CD4-positive, alpha-beta memory T cell (primary cell): Measurements from ENCODE around the gene DCK. TPM values are rescaled to one million over a fixed set of nuclear protein-coding genes. Genes with fewer than 3 reads are reported as not detected.

Source experiments
- CTCF ChIA-PET: fragments of 350-600 bp; sonication (Branson Sonifier 250); formaldehyde crosslinking; loops from one replicate; lab custom pipeline; 2021; ENCODE audit warnings: inconsistent platforms; ENCODE audit not compliant: partially characterized antibody; lab: Charles Lee
- POLR2A ChIA-PET: fragments of 350-600 bp; sonication (Branson Sonifier 250); formaldehyde crosslinking; loops from one replicate; lab custom pipeline; 2021; ENCODE audit not compliant: partially characterized antibody; lab: Charles Lee
- DNase-seq, 5 donors: peaks; one replicate each; pipeline versions ENCODE4 v3.0.0 to v3.0.0-alpha.2; 2020 to 2022; ENCODE audit warnings: mixed read lengths in 1 of 5
- H3K27ac ChIP-seq: one replicate; pipeline ENCODE4 v1.7.0; 2013; ENCODE audit warnings: low read depth, low read length
- H3K27me3 ChIP-seq: 2 replicates; pipeline ENCODE4 v1.7.0; 2013; ENCODE audit warnings: mild to moderate bottlenecking, low read length, moderate library complexity; ENCODE audit not compliant: insufficient read depth
- H3K36me3 ChIP-seq: 2 replicates; pipeline ENCODE4 v1.7.0; 2013; ENCODE audit warnings: mild to moderate bottlenecking, low read length, moderate library complexity; ENCODE audit not compliant: insufficient read depth
- H3K4me1 ChIP-seq: 2 replicates; pipeline ENCODE4 v1.7.0; 2013; ENCODE audit warnings: mild to moderate bottlenecking, low read length, moderate library complexity; ENCODE audit not compliant: insufficient read depth
- H3K4me3 ChIP-seq, 2 donors: one replicate each; pipeline ENCODE4 v1.7.0; 2013; ENCODE audit warnings: low read length in 2 of 2, mild to moderate bottlenecking in 1 of 2
- H3K9me3 ChIP-seq, 2 donors: one replicate each; pipeline ENCODE4 v1.7.0; 2013; ENCODE audit warnings: low read length in 2 of 2, control low read depth in 1 of 2; ENCODE audit not compliant: control insufficient read depth in 1 of 2
- H3K27ac Mint-ChIP-seq, 7 donors: one replicate each; pipeline ENCODE4 v1.8.0; 2020 to 2021; ENCODE audit warnings: mixed read lengths in 7 of 7, mild to moderate bottlenecking in 6 of 7, inconsistent platforms in 3 of 7, moderate library complexity in 3 of 7
- H3K27me3 Mint-ChIP-seq, 2 donors: one replicate each; pipeline ENCODE4 v1.8.0; 2020 to 2021; ENCODE audit warnings: mixed read lengths in 2 of 2
- H3K36me3 Mint-ChIP-seq, 2 donors: one replicate each; pipeline ENCODE4 v1.8.0; 2020 to 2021; ENCODE audit warnings: mixed read lengths in 2 of 2, inconsistent platforms in 1 of 2, mild to moderate bottlenecking in 1 of 2
- H3K4me1 Mint-ChIP-seq, 4 donors: one replicate each; pipeline ENCODE4 v1.8.0; 2020 to 2021; ENCODE audit warnings: mixed read lengths in 4 of 4, mild to moderate bottlenecking in 1 of 4
- H3K4me3 Mint-ChIP-seq, 8 donors: one replicate each; pipeline ENCODE4 v1.8.0; 2020 to 2021; ENCODE audit warnings: mixed read lengths in 8 of 8, mild to moderate bottlenecking in 7 of 8, moderate library complexity in 6 of 8, inconsistent platforms in 3 of 8
- H3K9me3 Mint-ChIP-seq, 8 donors: one replicate each; pipeline ENCODE4 v1.8.0; 2020 to 2021; ENCODE audit warnings: mixed read lengths in 8 of 8, mild to moderate bottlenecking in 5 of 8, inconsistent platforms in 3 of 8, moderate library complexity in 1 of 8
- intact Hi-C: fragments of 100-400 bp; cut with micrococcal nuclease; formaldehyde crosslinking; loops from one replicate; pipeline ENCODE4 v1.15.1; 2023
- polyA plus RNA-seq, 2 donors: library from polyadenylated mRNA; unstranded; fragments of 300-500 nt; fragmentation: Illumina TruSeq; gene quantifications; one replicate each; pipeline ENCODE4 v1.2.3, GENCODE V29; 2021
- total RNA-seq, 2 experiments: library from RNA; stranded (reverse); gene quantifications; one replicate each; pipeline ENCODE4 v1.2.3, GENCODE V29; 2021

The DCK gene
- total and polyA plus RNA-seq, 4 experiments from 2014 or later: 54.7 to 134 (median 73.1) TPM

- no peaks in the 10 kb centered on the region for H3K27me3 ChIP-seq
- Mint-ChIP-seq H3K4me1 (peaks cover 0 to 9% (median 7%) of the 10 kb centered on the region in 4 donors), H3K36me3 (peaks cover 10 to 11% of the 10 kb centered on the region in 2 donors), H3K4me3 (no peak overlapping the region), H3K27me3 (no peaks in the 10 kb centered on the region), H3K9me3 (no peaks in the 10 kb centered on the region), H3K27ac (peak overlapping the region in 1 of 7 donors; percentile 41)
- ChIA-PET CTCF (interaction anchor here (0.5 to 1.5 kb wide), 3 partner anchors 9 to 221 kb away, joined by 4 read pairs; no protein-coding TSS in a partner anchor), POLR2A (no interaction called here)
- no peak overlapping the region for H3K4me3 ChIP-seq
- DNase-seq: no peak
- H3K9me3 ChIP-seq: no peaks in the 10 kb centered on the region
- no peaks in the 10 kb centered on the region for H3K36me3 ChIP-seq
- H3K27ac ChIP-seq: no peak overlapping the region
- intact Hi-C loops: no loop called here
- no peaks in the 10 kb centered on the region for H3K4me1 ChIP-seq
These were observed 36.8 kb upstream of the DCK start for GRCh38 chr4:70956549-70957210.

GRCh38 chr4:70958681-70959080, 34.8 kb upstream of the DCK start:
- Mint-ChIP-seq H3K27ac (no peak overlapping the region), H3K36me3 (peaks cover 10 to 11% of the 10 kb centered on the region in 2 donors), H3K9me3 (no peaks in the 10 kb centered on the region), H3K4me1 (peaks cover 0 to 6% (median 5%) of the 10 kb centered on the region in 4 donors), H3K27me3 (no peaks in the 10 kb centered on the region), H3K4me3 (no peak overlapping the region)
- H3K4me3 ChIP-seq: no peak overlapping the region
- CTCF ChIA-PET: interaction anchor here (1.5 kb wide), 1 partner anchor 307 kb away, joined by 3 read pairs; no protein-coding TSS in a partner anchor
- intact Hi-C loops: no loop called here
- H3K27me3 ChIP-seq: no peaks in the 10 kb centered on the region
- no peak for DNase-seq
- H3K9me3 ChIP-seq: no peaks in the 10 kb centered on the region
- no peaks in the 10 kb centered on the region for H3K4me1 ChIP-seq
- POLR2A ChIA-PET: no interaction called here
- no peaks in the 10 kb centered on the region for H3K36me3 ChIP-seq
- no peak overlapping the region for H3K27ac ChIP-seq

GRCh38 chr4:70969076-70969475, 24.4 kb upstream of the DCK start:
- H3K27ac Mint-ChIP-seq: peak overlapping the region in 1 of 7 donors; percentile 26
- H3K9me3 ChIP-seq: no peaks in the 10 kb centered on the region
- DNase-seq: no peak

GRCh38 chr4:70976252-70976651, 17.2 kb upstream of the DCK start:
- no peaks in the 10 kb centered on the region for H3K27me3 ChIP-seq
- no peak overlapping the region for H3K27ac ChIP-seq
- H3K9me3 Mint-ChIP-seq: no peaks in the 10 kb centered on the region
- POLR2A ChIA-PET: no interaction called here
- H3K36me3 Mint-ChIP-seq: peaks cover 13 to 26% of the 10 kb centered on the region in 2 donors
- H3K36me3 ChIP-seq: no peaks in the 10 kb centered on the region
- no peaks in the 10 kb centered on the region for H3K9me3 ChIP-seq
- no peaks in the 10 kb centered on the region for H3K4me1 Mint-ChIP-seq
- H3K4me3 Mint-ChIP-seq: no peak overlapping the region
- H3K27me3 Mint-ChIP-seq: no peaks in the 10 kb centered on the region
- CTCF ChIA-PET: no interaction called here
- intact Hi-C loops: no loop called here
- DNase-seq: no peak
- no peak overlapping the region for H3K4me3 ChIP-seq
- no peak overlapping the region for H3K27ac Mint-ChIP-seq
- H3K4me1 ChIP-seq: no peaks in the 10 kb centered on the region

More at GRCh38 chr4:70969076-70969475, 24.4 kb upstream of the DCK start:
- Histone ChIP-seq H3K4me3 (no peak overlapping the region), H3K27me3 (no peaks in the 10 kb centered on the region), H3K27ac (no peak overlapping the region), H3K4me1 (no peaks in the 10 kb centered on the region), H3K36me3 (no peaks in the 10 kb centered on the region)
- Mint-ChIP-seq H3K36me3 (peaks cover 6 to 9% of the 10 kb centered on the region in 2 donors), H3K4me1 (peaks cover 0 to 6% (median 3%) of the 10 kb centered on the region in 4 donors), H3K9me3 (no peaks in the 10 kb centered on the region), H3K27me3 (no peaks in the 10 kb centered on the region), H3K4me3 (no peak overlapping the region)
- intact Hi-C loops: no loop called here
- POLR2A ChIA-PET: no interaction called here
- CTCF ChIA-PET: interaction anchor here (1.0 kb wide), 1 partner anchor 19 kb away, joined by 3 read pairs; no protein-coding TSS in a partner anchor

GRCh38 chr4:70979445-70980008, 13.9 kb upstream of the DCK start:
- Mint-ChIP-seq H3K9me3 (no peaks in the 10 kb centered on the region), H3K4me3 (no peak overlapping the region), H3K4me1 (no peaks in the 10 kb centered on the region), H3K36me3 (peaks cover 12 to 20% of the 10 kb centered on the region in 2 donors), H3K27ac (no peak overlapping the region), H3K27me3 (no peaks in the 10 kb centered on the region)
- ChIA-PET CTCF (interaction anchor here (0.8 kb wide), 1 partner anchor 31 kb away, joined by 3 read pairs; no protein-coding TSS in a partner anchor), POLR2A (no interaction called here)
- Histone ChIP-seq H3K4me1 (no peaks in the 10 kb centered on the region), H3K4me3 (no peak overlapping the region), H3K36me3 (no peaks in the 10 kb centered on the region), H3K27me3 (no peaks in the 10 kb centered on the region), H3K9me3 (no peaks in the 10 kb centered on the region), H3K27ac (no peak overlapping the region)
- no peak for DNase-seq
- intact Hi-C loops: no loop called here

- H3K4me3 Mint-ChIP-seq: no peak overlapping the region
- H3K4me1 Mint-ChIP-seq: no peaks in the 10 kb centered on the region
- Histone ChIP-seq H3K27ac (no peak overlapping the region), H3K36me3 (no peaks in the 10 kb centered on the region), H3K4me3 (no peak overlapping the region), H3K9me3 (no peaks in the 10 kb centered on the region), H3K4me1 (no peaks in the 10 kb centered on the region), H3K27me3 (no peaks in the 10 kb centered on the region)
- intact Hi-C loops: no loop called here
- no peak for DNase-seq
- H3K27me3 Mint-ChIP-seq: no peaks in the 10 kb centered on the region
- POLR2A ChIA-PET: no interaction called here
- H3K27ac Mint-ChIP-seq: peak overlapping the region in 1 of 7 donors; percentile 26
- H3K36me3 Mint-ChIP-seq: peaks cover 6 to 14% of the 10 kb centered on the region in 2 donors
- no peaks in the 10 kb centered on the region for H3K9me3 Mint-ChIP-seq
- CTCF ChIA-PET: interaction anchor here (0.8 kb wide), 1 partner anchor 30 kb away, joined by 3 read pairs; no protein-coding TSS in a partner anchor
These were observed 13.3 kb upstream of the DCK start for GRCh38 chr4:70980196-70980595.

- intact Hi-C loops: loop anchor here (1.0 to 2.0 kb wide), 2 partner anchors 26 to 201 kb away; no protein-coding TSS in a partner anchor
- no peaks in the 10 kb centered on the region for H3K4me1 Mint-ChIP-seq
- peak overlapping the region in 1 of 7 donors; percentile 1 for H3K27ac Mint-ChIP-seq
- H3K4me3 Mint-ChIP-seq: no peak overlapping the region
- no peak overlapping the region for H3K27ac ChIP-seq
- peaks cover 4% of the 10 kb centered on the region in 2 donors for H3K36me3 Mint-ChIP-seq
- no peaks in the 10 kb centered on the region for H3K9me3 Mint-ChIP-seq
- ChIA-PET CTCF (interaction anchor here (0.6 to 8.8 kb wide), 4 partner anchors 10 to 382 kb away, joined by 3 to 74 read pairs (median 18); partner anchors contain the start of gene DCK), POLR2A (no interaction called here)
- H3K27me3 ChIP-seq: no peaks in the 10 kb centered on the region
- H3K4me1 ChIP-seq: no peaks in the 10 kb centered on the region
- H3K36me3 ChIP-seq: no peaks in the 10 kb centered on the region
- no peak for DNase-seq
- H3K27me3 Mint-ChIP-seq: no peaks in the 10 kb centered on the region
- H3K4me3 ChIP-seq: no peak overlapping the region
- H3K9me3 ChIP-seq: no peaks in the 10 kb centered on the region
These were observed 9.3 kb upstream of the DCK start for GRCh38 chr4:70984106-70984505.
